Breast epithelium (tissue), 3 donors: Measurements from ENCODE around the gene CNST.

Experiments used
- CTCF ChIP-seq, 3 donors: fragments of 450-650 bp; IDR thresholded peaks; one replicate each; pipeline ENCODE4 v1.5.1; 2016 to 2017; ENCODE audit warnings: antibody characterized with exemption in 3 of 3, mild to moderate bottlenecking in 3 of 3, moderate library complexity in 3 of 3
- POLR2A ChIP-seq: fragments of 450-650 bp; IDR thresholded peaks from one replicate; pipeline ENCODE4 v1.6.1; 2016; ENCODE audit warnings: antibody characterized with exemption, mild to moderate bottlenecking, moderate library complexity
- POLR2AphosphoS5 ChIP-seq, 3 donors: sonication (generic); formaldehyde crosslinking; IDR thresholded peaks; one replicate each; pipeline ENCODE4 v1.6.1; 2017; ENCODE audit warnings: antibody characterized with exemption in 3 of 3

GRCh38 chr1:246599315-246599714, 33.1 kb downstream of the CNST start:
- TF ChIP-seq CTCF (IDR thresholded peaks at IDR 0.05) (no peak), POLR2AphosphoS5 (IDR thresholded peaks at IDR 0.05) (no peak), POLR2A (no peak)
